ENCODE results near the gene PLPPR5.

The PLPPR5 gene

DNA sequence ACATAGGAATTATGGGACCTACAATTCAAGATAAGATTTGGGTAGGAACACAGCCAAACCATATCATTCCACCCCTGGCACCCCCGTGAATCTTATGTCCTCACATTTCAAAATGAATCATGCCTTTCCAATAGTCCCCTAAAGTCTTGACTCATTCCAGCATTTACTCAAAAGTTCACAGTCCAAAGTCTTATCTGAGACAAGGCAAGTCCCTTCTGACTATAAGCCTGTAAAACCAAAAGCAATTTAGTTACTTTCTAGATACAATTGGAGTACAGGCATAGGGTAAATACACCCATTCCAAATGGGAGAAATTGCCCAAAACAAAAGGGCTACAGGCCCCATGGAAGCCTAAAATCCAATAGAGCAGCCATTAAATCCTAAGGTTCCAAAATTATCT lies 138.9 kb downstream of the PLPPR5 start:
- Histone ChIP-seq H3K27ac (ENCODE audit: low read depth, low read length) (no peak overlapping the region), H3K4me1 (ENCODE audit: control insufficient read depth, insufficient read depth, low read length) (no peaks in the 10 kb centered on the region), H3K27me3 (ENCODE audit: control insufficient read depth, insufficient read depth, low read length) (no peaks in the 10 kb centered on the region), H3K4me3 (ENCODE audit: low read length) (no peak overlapping the region), H3K9ac (ENCODE audit: low read length) (no peak overlapping the region), H3K36me3 (ENCODE audit: control insufficient read depth, insufficient read depth, low read length) (no peaks in the 10 kb centered on the region)

DNA sequence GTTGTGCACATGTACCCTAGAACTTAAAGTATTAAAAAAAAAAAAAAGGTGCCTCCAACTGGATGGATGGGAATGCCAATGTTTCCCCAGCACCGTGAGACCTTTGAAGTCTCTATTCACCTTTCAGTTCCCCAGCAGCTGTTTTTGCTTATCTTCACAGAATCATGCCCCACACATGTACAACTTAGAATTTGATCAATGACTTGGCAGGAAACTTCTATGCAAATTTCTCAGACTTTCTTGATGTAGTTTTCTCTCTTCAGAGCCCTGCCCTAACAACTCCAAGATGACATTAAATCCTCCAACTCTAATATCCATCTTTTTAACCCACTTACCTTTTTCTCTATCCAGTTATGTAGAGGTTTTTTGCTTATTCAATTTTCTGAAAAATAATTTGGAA lies 144.3 kb downstream of the PLPPR5 start:
- H3K27me3 ChIP-seq (ENCODE audit: control insufficient read depth, insufficient read depth, low read length): no peaks in the 10 kb centered on the region
- H3K36me3 ChIP-seq (ENCODE audit: control insufficient read depth, insufficient read depth, low read length): no peaks in the 10 kb centered on the region
- H3K4me3 ChIP-seq (ENCODE audit: low read length): no peak overlapping the region
- H3K27ac ChIP-seq (ENCODE audit: low read depth, low read length): no peak overlapping the region
- no peaks in the 10 kb centered on the region for H3K4me1 ChIP-seq (ENCODE audit: control insufficient read depth, insufficient read depth, low read length)
- no peak overlapping the region for H3K9ac ChIP-seq (ENCODE audit: low read length)

DNA sequence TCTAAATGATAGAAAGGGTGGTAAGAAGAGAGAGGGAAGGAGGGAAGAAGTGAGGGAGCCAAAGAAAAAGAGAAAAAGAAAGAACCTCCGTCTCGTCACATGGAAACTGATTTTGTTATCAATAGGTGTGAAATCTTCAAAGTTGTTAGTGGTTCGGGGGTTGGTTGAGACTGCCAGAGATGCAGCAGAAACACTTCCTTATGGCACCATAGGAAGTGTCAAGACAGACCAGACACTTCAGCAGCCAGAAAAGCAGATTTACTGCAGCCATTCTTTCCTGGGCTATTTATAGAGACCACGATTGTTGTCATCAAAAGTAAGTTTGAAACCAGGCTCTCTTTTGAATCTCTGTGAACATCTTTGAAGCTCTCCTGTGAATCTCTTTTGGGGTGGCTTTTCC lies 150.5 kb downstream of the PLPPR5 start:
- no peaks in the 10 kb centered on the region for H3K27me3 ChIP-seq (ENCODE audit: control insufficient read depth, insufficient read depth, low read length)
- H3K4me3 ChIP-seq (ENCODE audit: low read length): no peak overlapping the region
- no peak overlapping the region for H3K27ac ChIP-seq (ENCODE audit: low read depth, low read length)
- H3K36me3 ChIP-seq (ENCODE audit: control insufficient read depth, insufficient read depth, low read length): no peaks in the 10 kb centered on the region
- H3K9ac ChIP-seq (ENCODE audit: low read length): no peak overlapping the region
- H3K4me1 ChIP-seq (ENCODE audit: control insufficient read depth, insufficient read depth, low read length): no peaks in the 10 kb centered on the region

DNA sequence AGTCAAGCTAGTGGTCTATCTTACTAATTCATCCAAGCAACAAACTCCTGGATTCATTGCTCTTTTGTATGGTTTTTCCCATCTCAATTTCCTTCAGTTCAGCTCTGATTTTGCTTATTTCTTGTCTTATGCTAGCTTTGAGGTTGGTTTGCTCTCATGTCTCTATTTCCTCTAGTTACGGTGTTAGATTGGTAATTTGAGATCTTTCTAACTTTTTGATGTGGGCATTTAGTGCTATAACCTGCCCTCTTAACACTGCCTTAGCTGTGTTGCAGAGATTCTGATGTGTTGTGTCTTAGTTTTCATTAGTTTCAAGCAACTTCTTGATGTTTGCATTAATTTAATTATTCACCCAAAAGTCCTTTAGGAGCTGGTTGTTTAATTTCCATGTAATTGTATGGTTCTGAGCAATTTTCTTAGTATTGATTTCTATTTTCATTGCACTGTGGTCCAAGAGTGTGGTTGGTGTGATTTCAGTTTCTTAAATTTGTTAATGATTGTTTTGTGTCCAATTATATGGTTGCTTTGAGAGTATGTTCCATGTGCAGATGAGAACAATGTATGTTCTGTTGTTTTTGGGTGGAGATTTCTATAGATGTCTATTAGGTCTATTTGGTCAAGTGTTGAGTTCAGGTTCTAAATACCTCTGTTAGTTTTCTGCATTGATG lies 154.6 kb downstream of the PLPPR5 start:
- H3K27ac ChIP-seq (ENCODE audit: low read depth, low read length): no peak overlapping the region
- H3K36me3 ChIP-seq (ENCODE audit: control insufficient read depth, insufficient read depth, low read length): no peaks in the 10 kb centered on the region
- no peaks in the 10 kb centered on the region for H3K27me3 ChIP-seq (ENCODE audit: control insufficient read depth, insufficient read depth, low read length)

DNA sequence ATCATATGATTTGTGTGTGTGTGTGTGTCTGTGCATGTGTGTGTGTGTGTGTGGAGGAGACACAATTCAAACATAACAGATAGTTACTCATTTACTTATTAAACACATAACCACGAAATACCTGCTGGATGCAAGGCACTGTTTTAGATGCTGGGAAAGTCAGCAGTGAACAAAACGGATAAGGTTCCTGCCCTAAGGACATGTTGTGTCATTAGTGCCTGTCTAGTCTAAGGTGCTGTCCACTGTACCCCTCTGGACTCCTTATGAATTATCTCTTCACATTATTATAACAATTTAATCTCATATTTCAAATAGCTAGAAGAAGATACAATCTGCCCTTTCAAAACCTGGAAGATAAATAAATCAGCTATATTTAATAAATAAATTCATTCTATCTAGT lies 162.4 kb downstream of the PLPPR5 start:
- Histone ChIP-seq H3K9ac (ENCODE audit: low read length) (no peak overlapping the region), H3K4me1 (ENCODE audit: control insufficient read depth, insufficient read depth, low read length) (no peaks in the 10 kb centered on the region), H3K4me3 (ENCODE audit: low read length) (no peak overlapping the region), H3K27ac (ENCODE audit: low read depth, low read length) (no peak overlapping the region), H3K36me3 (ENCODE audit: control insufficient read depth, insufficient read depth, low read length) (no peaks in the 10 kb centered on the region), H3K27me3 (ENCODE audit: control insufficient read depth, insufficient read depth, low read length) (no peaks in the 10 kb centered on the region)

More for the DNA sequence above, 154.6 kb downstream of the PLPPR5 start:
- no peak overlapping the region for H3K4me3 ChIP-seq (ENCODE audit: low read length)
- no peaks in the 10 kb centered on the region for H3K4me1 ChIP-seq (ENCODE audit: control insufficient read depth, insufficient read depth, low read length)
- H3K9ac ChIP-seq (ENCODE audit: low read length): no peak overlapping the region
